ENCODE results near the gene VMP1.

GRCh38 chr17:59825533-59826322 lies 118.3 kb downstream of the VMP1 start:
- TF ChIP-seq CTCF (conservative IDR thresholded peaks at IDR 0.05; ENCODE audit: low read length) (no peak), EZH2phosphoT487 (IDR thresholded peaks at IDR 0.05; ENCODE audit: borderline replicate concordance, low read depth, low read length) (no peak)

Data from OCI-LY7 (cell line).